Stimulated activated naive CD8-positive, alpha-beta T cell treated with anti-CD3 and anti-CD28 coated beads, Interleukin-15, Interleukin-2, amounts not matched to agents 100 U/mL and 50 U/mL, for 24 hours (primary cell): Measurements from ENCODE around the gene NXT1.
A peak's percentile ranks its signal among the peaks of the same experiment; 100 is the strongest.
"Not testable (repeated sequence)": the region's sequence is repeated elsewhere in the genome, so short reads cannot be mapped to it uniquely, and the experiment has no call there.

Source experiments
- ATAC-seq: fragments of 150-1000 bp; cut with Tn5 transposase; one replicate; pipeline ENCODE4 v1.10.0; 2021
- DNase-seq: peaks from one replicate; pipeline ENCODE4 v3.0.0; 2021

Gene NXT1

GRCh38 chr20:23331450-23332350 is 18.9 kb upstream of the NXT1 start:
- no peak for DNase-seq
- ATAC-seq, result no peak

- DNase-seq (no peak), ATAC-seq (no peak)
Measured at GRCh38 chr20:23332467-23332866, 18.1 kb upstream of the NXT1 start.

GRCh38 chr20:23334111-23334510 is 16.5 kb upstream of the NXT1 start:
- ATAC-seq, result no peak

GRCh38 chr20:23335521-23335920 is 15.1 kb upstream of the NXT1 start:
- no peak for ATAC-seq
- no peak for DNase-seq

More at GRCh38 chr20:23334111-23334510, 16.5 kb upstream of the NXT1 start:
- DNase-seq, result no peak

- DNase-seq, result no peak
Measured at GRCh38 chr20:23336476-23336875, 14.1 kb upstream of the NXT1 start.

GRCh38 chr20:23337312-23337711 is 13.3 kb upstream of the NXT1 start:
- no peak for ATAC-seq
- DNase-seq, result no peak

More at GRCh38 chr20:23336476-23336875, 14.1 kb upstream of the NXT1 start:
- no peak for ATAC-seq

- no peak for DNase-seq
- ATAC-seq, result no peak
Measured at GRCh38 chr20:23339986-23340385, 10.6 kb upstream of the NXT1 start.

GRCh38 chr20:23340524-23340923 is 10.1 kb upstream of the NXT1 start:
- ATAC-seq (no peak), DNase-seq (no peak)

- no peak for DNase-seq
- no peak for ATAC-seq
Measured at GRCh38 chr20:23341073-23341472, 9.5 kb upstream of the NXT1 start.

GRCh38 chr20:23343590-23343989 is 7.0 kb upstream of the NXT1 start:
- DNase-seq (no peak), ATAC-seq (no peak)

- no peak for ATAC-seq
- DNase-seq, result no peak
Measured at GRCh38 chr20:23344336-23344735, 6.3 kb upstream of the NXT1 start.

- no peak for DNase-seq
- no peak for ATAC-seq
Measured at GRCh38 chr20:23346002-23346401, 4.6 kb upstream of the NXT1 start.

- DNase-seq (no peak), ATAC-seq (no peak)
Measured at GRCh38 chr20:23347791-23348190, 2.8 kb upstream of the NXT1 start.

- not testable (repeated sequence) for DNase-seq, ATAC-seq
Measured at GRCh38 chr20:23348510-23348909, 2.1 kb upstream of the NXT1 start.

GRCh38 chr20:23349338-23350195 is 1.0 kb upstream of the NXT1 start:
- DNase-seq (no peak), ATAC-seq (peak; percentile 31)

GRCh38 chr20:23350904-23351838 is 580 bp downstream of the NXT1 start:
- ATAC-seq (peak; percentile 19), DNase-seq (peak; percentile 69)

GRCh38 chr20:23356203-23356602 is 5.6 kb downstream of the NXT1 start:
- ATAC-seq (no peak), DNase-seq (no peak)

- DNase-seq, result peak; percentile 100
- ATAC-seq, result peak; percentile 86
Measured at GRCh38 chr20:23357767-23358562, 7.4 kb downstream of the NXT1 start.

- ATAC-seq, result no peak
- DNase-seq, result no peak
Measured at GRCh38 chr20:23358563-23358906, 7.9 kb downstream of the NXT1 start.

GRCh38 chr20:23358923-23359593 is 8.5 kb downstream of the NXT1 start:
- ATAC-seq (no peak), DNase-seq (no peak)

- ATAC-seq, result no peak
- DNase-seq, result no peak
Measured at GRCh38 chr20:23360531-23360930, 9.9 kb downstream of the NXT1 start.
